Panc1 (cell line): ENCODE measurements around the gene CPOX. TPM values are rescaled to one million over a fixed set of nuclear protein-coding genes. Genes with fewer than 3 reads are reported as not detected.
"Not testable (repeated sequence)": the region's sequence is repeated elsewhere in the genome, so short reads cannot be mapped to it uniquely, and the experiment has no call there.

Experiments used
- ATAC-seq: fragments of 200-7000 bp; cut with Tn5 transposase; 2 replicates; pipeline ENCODE4 v1.9.1; 2020; ENCODE audit warnings: mild to moderate bottlenecking, moderate library complexity
- Bru-seq: library from RNA; stranded (reverse); fragments of 400-500 nt; gene quantifications from one replicate; lab custom pipeline; 2021; lab: Mats Ljungman, UMichigan
- BruChase-seq, 2 experiments: library from RNA; stranded (reverse); fragments of 400-500 nt; gene quantifications; one replicate each; lab custom pipeline; 2021; lab: Mats Ljungman, UMichigan
- BruUV-seq: library from RNA; stranded (reverse); fragments of 400-500 nt; replicated peaks from 2 replicates; lab custom pipeline; 2021; lab: Mats Ljungman, UMichigan
- CTCF ChIA-PET: fragments of 300-600 bp; sonication (Branson Sonifier 250); formaldehyde crosslinking; loops from one replicate; lab custom pipeline; 2022; ENCODE audit warnings: antibody characterized with exemption; lab: Charles Lee
- POLR2A ChIA-PET: fragments of 300-600 bp; sonication (Branson Sonifier 250); formaldehyde crosslinking; loops from one replicate; lab custom pipeline; 2022; ENCODE audit warnings: antibody characterized with exemption; lab: Charles Lee
- DNase-seq: peaks from one replicate; pipeline ENCODE4 v3.0.0-alpha.2; 2010; ENCODE audit warnings: low read depth, low spot score
- H3K27ac ChIP-seq: 2 replicates; pipeline ENCODE4 v1.5.1; 2011; ENCODE audit warnings: mild to moderate bottlenecking, low read length, inconsistent platforms
- H3K27me3 ChIP-seq: fragments of 200-500 bp; sonication (Bioruptor generic); 2 replicates; pipeline ENCODE4 v1.6.0; 2014; ENCODE audit warnings: low read length, inconsistent platforms; ENCODE audit not compliant: control insufficient read depth, insufficient read depth
- H3K36me3 ChIP-seq: fragments of 200-500 bp; sonication (Bioruptor generic); 2 replicates; pipeline ENCODE4 v1.5.1; 2014; ENCODE audit warnings: inconsistent platforms, mild to moderate bottlenecking, low read length, moderate library complexity; ENCODE audit not compliant: control insufficient read depth, insufficient read depth
- H3K4me1 ChIP-seq: 2 replicates; pipeline ENCODE4 v1.5.1; 2011; ENCODE audit warnings: inconsistent platforms, mild to moderate bottlenecking, low read length, moderate library complexity; ENCODE audit not compliant: control insufficient read depth, insufficient read depth
- H3K4me3 ChIP-seq, 2 experiments: 2 replicates each; pipeline ENCODE4 v1.5.1; 2011 to 2012; ENCODE audit warnings: low read depth in 2 of 2, low read length in 2 of 2, mild to moderate bottlenecking in 2 of 2, inconsistent platforms in 1 of 2, moderate library complexity in 1 of 2
- H3K9me3 ChIP-seq: fragments of 200-500 bp; sonication (Bioruptor generic); 2 replicates; pipeline ENCODE4 v1.5.1; 2014; ENCODE audit warnings: low read depth, mild to moderate bottlenecking, inconsistent platforms, low read length, moderate library complexity; ENCODE audit not compliant: control insufficient read depth, insufficient read depth
- POLR2AphosphoS5 ChIP-seq: IDR thresholded peaks from 2 replicates; pipeline ENCODE4 v1.6.1; 2012; ENCODE audit warnings: mild to moderate bottlenecking, low read depth, low read length, moderate library complexity
- SIN3A ChIP-seq: IDR thresholded peaks from 2 replicates; pipeline ENCODE4 v1.6.1; 2012; ENCODE audit warnings: low read depth, mild to moderate bottlenecking, low read length, moderate library complexity, borderline replicate concordance; ENCODE audit not compliant: insufficient read depth
- TCF7L2 ChIP-seq: IDR thresholded peaks from 2 replicates; pipeline ENCODE4 v1.6.1; 2011; ENCODE audit warnings: mild to moderate bottlenecking, low read depth, low read length, inconsistent platforms
- in situ Hi-C: cut with HindIII; loops from 2 replicates; pipeline ENCODE4 v1.10.0; 2016; ENCODE audit warnings: low sequenced_read_pairs, low pct_unique_long_range_greater_than_20kb
- intact Hi-C: fragments of 100-400 bp; cut with micrococcal nuclease; formaldehyde crosslinking; loops from one replicate; pipeline ENCODE4 v1.10.0; 2022; ENCODE audit not compliant: unreplicated experiment
- long read RNA-seq: library from polyadenylated mRNA; unstranded; transcript quantifications from one replicate; pipeline ENCODE4 v2.0.0, GENCODE V29; 2021; ENCODE audit not compliant: unreplicated experiment
- polyA plus RNA-seq: library from polyadenylated mRNA; unstranded; fragments of >200 nt; gene quantifications from one replicate; pipeline ENCODE4 v1.2.1, GENCODE V29; 2012; ENCODE audit warnings: missing spikeins; ENCODE audit not compliant: insufficient read length
- total RNA-seq: library from RNA; stranded (reverse); gene quantifications from one replicate; pipeline ENCODE4 v1.2.1, GENCODE V29; 2021; ENCODE audit not compliant: unreplicated experiment
- TF ChIP-seq, protein P1 (sequence below): fragments of 450-650 bp; IDR thresholded peaks from 2 replicates; pipeline ENCODE4 v1.5.1; 2017; ENCODE audit warnings: mild to moderate bottlenecking
- TF ChIP-seq, protein P2 (sequence below), 2 experiments: IDR thresholded peaks; 2 replicates each; pipeline ENCODE4 v1.6.1; 2011 to 2012; ENCODE audit warnings: low read depth in 2 of 2, control low read depth in 1 of 2, low read length in 1 of 2, mild to moderate bottlenecking in 1 of 2, moderate library complexity in 1 of 2; ENCODE audit not compliant: insufficient read depth in 1 of 2

The CPOX gene
- total RNA-seq (14.7 TPM), Bru-seq, nascent RNA (percentile 53 among the genes with signal in this experiment), BruChase-seq, experiment 1, labeled RNA remaining after a 2-hour chase (percentile 66 among the genes with signal in this experiment), BruChase-seq, experiment 2, labeled RNA remaining after a 6-hour chase (percentile 79 among the genes with signal in this experiment)
- 28.2 TPM for polyA plus RNA-seq
- long read RNA-seq, transcript CPOX-201 (7 exons, 2,821 nt): major isoform, 48 of 53 reads
- long read RNA-seq, partial matches to known transcripts: 0 of 53 reads
- long read RNA-seq, other reads (novel, unspliced or antisense): 5 of 53 reads

DNA sequence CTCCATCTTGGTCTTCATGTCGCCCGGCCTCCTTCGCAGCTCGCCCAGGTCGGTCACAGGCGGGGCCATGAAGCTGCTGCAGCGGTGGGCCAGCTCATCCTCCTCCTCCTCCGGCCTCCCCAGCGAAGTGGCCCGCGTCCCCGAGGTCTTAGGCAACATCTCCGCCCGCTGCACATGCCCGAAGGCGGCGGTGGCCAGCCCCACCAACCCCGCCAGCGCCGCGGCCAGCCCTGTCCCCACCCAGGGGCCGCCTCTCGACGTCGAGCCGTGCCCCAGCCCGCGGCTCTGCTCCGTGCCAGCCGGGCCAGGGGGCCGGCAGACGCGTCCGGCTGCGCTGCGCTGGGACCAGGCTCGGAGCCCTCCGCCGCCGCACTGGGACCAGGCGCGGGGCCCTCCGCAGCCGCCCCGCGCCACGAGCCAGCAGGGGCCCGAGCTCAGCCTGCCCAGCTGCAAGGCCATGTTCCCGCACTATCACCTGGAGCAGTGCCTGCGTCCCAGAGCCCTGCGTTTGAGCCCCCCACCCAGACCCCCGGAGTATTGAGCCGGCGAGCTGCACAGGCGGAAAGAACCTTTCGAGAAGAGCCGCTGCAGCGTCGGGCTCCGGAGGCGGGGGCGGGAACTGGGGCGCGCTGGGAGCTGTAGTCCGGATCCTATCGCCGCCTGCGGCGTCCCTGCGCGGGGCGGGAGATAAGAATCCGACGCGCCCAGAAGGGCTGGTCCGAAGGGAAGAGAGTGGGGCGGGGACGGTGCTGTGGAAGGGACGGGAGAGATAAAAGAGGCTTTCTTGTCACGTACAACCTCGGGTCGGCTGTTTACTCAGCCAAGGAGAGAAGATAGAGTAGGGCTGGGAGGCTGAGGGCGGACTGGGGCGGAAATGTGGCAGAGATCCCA is at the start of gene CPOX:
CPOX (minus strand) TSS at position 566 of the 891 bp plus-strand sequence; CDS start at position 459, 107 bp downstream.
- Histone ChIP-seq H3K4me1 (peaks cover 5% of the 10 kb centered on the region), H3K36me3 (peaks cover 10% of the 10 kb centered on the region; the same call in 1 of the 2 replicates), H3K9me3 (no peaks in the 10 kb centered on the region), H3K27ac (peak within 1 kb of the TSS; percentile 70), H3K4me3 (peak within 1 kb of the TSS; percentile 74 to 88), H3K27me3 (no peaks in the 10 kb centered on the region)
- DNase-seq (peak; percentile 60), ATAC-seq (peak; percentile 100)
- intact Hi-C loops (no loop called here), in situ Hi-C loops (no loop called here)
- ChIA-PET POLR2A (no interaction called here), CTCF (interaction anchor here (1.4 kb wide), 1 partner anchor 9 kb away, joined by 5 read pairs; no protein-coding TSS in a partner anchor)
- TF ChIP-seq, protein P1, sequence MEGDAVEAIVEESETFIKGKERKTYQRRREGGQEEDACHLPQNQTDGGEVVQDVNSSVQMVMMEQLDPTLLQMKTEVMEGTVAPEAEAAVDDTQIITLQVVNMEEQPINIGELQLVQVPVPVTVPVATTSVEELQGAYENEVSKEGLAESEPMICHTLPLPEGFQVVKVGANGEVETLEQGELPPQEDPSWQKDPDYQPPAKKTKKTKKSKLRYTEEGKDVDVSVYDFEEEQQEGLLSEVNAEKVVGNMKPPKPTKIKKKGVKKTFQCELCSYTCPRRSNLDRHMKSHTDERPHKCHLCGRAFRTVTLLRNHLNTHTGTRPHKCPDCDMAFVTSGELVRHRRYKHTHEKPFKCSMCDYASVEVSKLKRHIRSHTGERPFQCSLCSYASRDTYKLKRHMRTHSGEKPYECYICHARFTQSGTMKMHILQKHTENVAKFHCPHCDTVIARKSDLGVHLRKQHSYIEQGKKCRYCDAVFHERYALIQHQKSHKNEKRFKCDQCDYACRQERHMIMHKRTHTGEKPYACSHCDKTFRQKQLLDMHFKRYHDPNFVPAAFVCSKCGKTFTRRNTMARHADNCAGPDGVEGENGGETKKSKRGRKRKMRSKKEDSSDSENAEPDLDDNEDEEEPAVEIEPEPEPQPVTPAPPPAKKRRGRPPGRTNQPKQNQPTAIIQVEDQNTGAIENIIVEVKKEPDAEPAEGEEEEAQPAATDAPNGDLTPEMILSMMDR: no peak
- TF ChIP-seq SIN3A: no peak
- TF ChIP-seq, protein P2, sequence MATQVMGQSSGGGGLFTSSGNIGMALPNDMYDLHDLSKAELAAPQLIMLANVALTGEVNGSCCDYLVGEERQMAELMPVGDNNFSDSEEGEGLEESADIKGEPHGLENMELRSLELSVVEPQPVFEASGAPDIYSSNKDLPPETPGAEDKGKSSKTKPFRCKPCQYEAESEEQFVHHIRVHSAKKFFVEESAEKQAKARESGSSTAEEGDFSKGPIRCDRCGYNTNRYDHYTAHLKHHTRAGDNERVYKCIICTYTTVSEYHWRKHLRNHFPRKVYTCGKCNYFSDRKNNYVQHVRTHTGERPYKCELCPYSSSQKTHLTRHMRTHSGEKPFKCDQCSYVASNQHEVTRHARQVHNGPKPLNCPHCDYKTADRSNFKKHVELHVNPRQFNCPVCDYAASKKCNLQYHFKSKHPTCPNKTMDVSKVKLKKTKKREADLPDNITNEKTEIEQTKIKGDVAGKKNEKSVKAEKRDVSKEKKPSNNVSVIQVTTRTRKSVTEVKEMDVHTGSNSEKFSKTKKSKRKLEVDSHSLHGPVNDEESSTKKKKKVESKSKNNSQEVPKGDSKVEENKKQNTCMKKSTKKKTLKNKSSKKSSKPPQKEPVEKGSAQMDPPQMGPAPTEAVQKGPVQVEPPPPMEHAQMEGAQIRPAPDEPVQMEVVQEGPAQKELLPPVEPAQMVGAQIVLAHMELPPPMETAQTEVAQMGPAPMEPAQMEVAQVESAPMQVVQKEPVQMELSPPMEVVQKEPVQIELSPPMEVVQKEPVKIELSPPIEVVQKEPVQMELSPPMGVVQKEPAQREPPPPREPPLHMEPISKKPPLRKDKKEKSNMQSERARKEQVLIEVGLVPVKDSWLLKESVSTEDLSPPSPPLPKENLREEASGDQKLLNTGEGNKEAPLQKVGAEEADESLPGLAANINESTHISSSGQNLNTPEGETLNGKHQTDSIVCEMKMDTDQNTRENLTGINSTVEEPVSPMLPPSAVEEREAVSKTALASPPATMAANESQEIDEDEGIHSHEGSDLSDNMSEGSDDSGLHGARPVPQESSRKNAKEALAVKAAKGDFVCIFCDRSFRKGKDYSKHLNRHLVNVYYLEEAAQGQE (IDR thresholded peaks at IDR 0.05; ENCODE audit: insufficient read depth in 1 of 2, low read depth in 2 of 2, low read length in 1 of 2): no peak
- peak; percentile 33; the same call in 1 of the 2 replicates for TF ChIP-seq POLR2AphosphoS5
- TF ChIP-seq TCF7L2: peak; percentile 62; the same call in 1 of the 2 replicates
- no TSS peak for BruUV-seq

DNA sequence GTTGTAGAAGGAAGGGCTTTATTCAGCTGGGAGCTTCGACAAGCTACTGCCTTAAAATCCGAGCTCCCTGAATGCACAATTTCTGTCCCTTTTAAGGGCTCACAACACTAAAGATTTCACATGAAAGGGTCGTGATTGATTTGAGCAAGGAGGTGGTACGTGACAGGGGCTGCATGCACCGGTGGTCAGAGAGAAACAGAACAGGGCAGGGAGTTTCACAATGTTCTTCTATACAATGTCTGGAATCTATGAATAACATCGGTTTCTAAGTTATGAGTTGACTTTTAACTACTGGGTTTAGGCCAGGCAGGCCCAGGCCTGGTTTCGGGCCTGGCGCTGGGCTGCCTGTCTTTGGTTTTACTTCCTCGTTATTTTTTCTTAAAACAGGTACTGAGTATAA is 49.4 kb upstream of the CPOX start:
- BruUV-seq, H3K4me3 ChIP-seq, H3K9me3 ChIP-seq: not testable (repeated sequence)

DNA sequence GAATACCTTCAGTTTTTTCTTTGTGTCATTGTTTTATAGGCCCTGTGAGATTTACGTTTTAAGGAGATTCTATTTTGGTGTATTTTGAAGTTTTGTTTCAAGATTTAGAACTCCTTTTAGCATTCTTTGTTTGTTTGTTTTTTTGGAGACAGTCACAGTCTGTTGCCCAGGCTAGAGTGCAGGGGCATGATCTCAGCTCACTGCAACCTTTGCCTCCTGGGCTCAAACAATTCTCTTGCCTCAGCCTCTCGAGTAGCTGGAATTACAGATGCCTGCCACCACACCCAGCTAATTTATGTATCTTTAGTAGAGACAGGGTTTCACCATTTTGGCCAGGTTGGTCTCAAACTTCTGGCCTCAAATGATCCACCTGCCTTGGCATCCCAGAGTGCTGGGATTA is 48.3 kb upstream of the CPOX start:
- ATAC-seq, H3K36me3 ChIP-seq, H3K27ac ChIP-seq, intact Hi-C loops, BruUV-seq, H3K9me3 ChIP-seq, in situ Hi-C loops, DNase-seq, H3K27me3 ChIP-seq, POLR2A ChIA-PET, CTCF ChIA-PET, H3K4me3 ChIP-seq, H3K4me1 ChIP-seq: not testable (repeated sequence)

More for the DNA sequence above, 49.4 kb upstream of the CPOX start:
- H3K36me3 ChIP-seq, intact Hi-C loops, DNase-seq, H3K27ac ChIP-seq, CTCF ChIA-PET, ATAC-seq, H3K27me3 ChIP-seq, in situ Hi-C loops, H3K4me1 ChIP-seq, POLR2A ChIA-PET: not testable (repeated sequence)

DNA sequence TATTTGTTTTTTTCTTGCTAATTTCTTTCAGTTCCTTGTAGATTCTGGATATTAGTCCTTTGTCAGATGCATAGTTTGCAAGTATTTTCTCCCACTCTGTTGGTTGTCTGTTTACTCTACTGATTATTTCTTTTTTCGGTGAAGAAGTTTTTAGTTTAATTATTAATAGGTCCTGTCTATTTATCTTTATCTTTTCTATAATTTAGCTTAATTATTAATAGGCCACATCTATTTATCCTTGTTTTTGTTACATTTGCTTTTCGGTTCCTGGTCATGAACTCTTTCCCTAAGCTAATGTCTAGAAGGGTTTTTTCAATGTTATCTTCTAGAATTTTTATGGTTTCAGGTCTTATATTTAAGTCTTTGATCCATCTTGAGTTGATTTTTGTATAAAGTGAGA is 45.1 kb upstream of the CPOX start:
- POLR2A ChIA-PET, DNase-seq, BruUV-seq, H3K27ac ChIP-seq, in situ Hi-C loops, H3K9me3 ChIP-seq, ATAC-seq, H3K36me3 ChIP-seq, H3K27me3 ChIP-seq, H3K4me3 ChIP-seq, H3K4me1 ChIP-seq, intact Hi-C loops: not testable (repeated sequence)
- CTCF ChIA-PET: interaction anchor here (0.6 to 0.7 kb wide), 2 partner anchors 88 to 1851 kb away, joined by 3 to 5 read pairs; no protein-coding TSS in a partner anchor
